ENCODE measurements around the gene LGSN. TPM values are rescaled to one million over a fixed set of nuclear protein-coding genes. Genes with fewer than 3 reads are reported as not detected.

The LGSN gene
- total and polyA plus RNA-seq, 2 experiments from 2014 or later: 2.6 to 4.1 TPM

DNA sequence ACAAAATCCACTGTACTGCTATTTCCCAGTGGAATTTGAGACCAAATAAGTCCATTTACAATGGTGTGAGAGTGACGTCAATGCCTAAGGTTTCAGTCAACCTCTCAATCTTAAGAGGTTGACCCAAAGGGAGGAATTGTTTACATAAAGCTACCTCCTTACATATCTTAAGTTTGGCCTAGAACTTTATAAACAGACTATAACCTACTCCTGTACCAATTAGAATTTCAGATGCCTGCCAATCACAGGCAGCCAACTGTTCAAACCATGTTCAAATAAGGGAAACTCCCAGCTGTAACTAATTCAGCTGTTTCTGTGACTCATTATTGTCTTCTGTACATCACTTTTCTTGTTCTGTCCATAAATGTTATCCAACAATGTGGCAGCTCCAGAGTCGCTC is 14.5 kb downstream of the LGSN start:
- peak overlapping the region; percentile 89 for H3K27ac ChIP-seq

GRCh38 chr6:63303476-63303875 is 16.3 kb downstream of the LGSN start:
- Histone ChIP-seq H3K27me3 (no peaks in the 10 kb centered on the region), H3K36me3 (replicated peaks; ENCODE audit: insufficient read depth, low read depth) (no peaks in the 10 kb centered on the region), H3K9me2 (replicated peaks; ENCODE audit: insufficient read depth) (no peaks in the 10 kb centered on the region), H4K20me1 (ENCODE audit: insufficient read depth, poor library complexity, severe bottlenecking) (no peaks in the 10 kb centered on the region), H3K79me2 (no peaks in the 10 kb centered on the region), H3K27ac (peak overlapping the region; percentile 89), H3K4me1 (ENCODE audit: insufficient read depth) (no peaks in the 10 kb centered on the region), H3K4me2 (no peak overlapping the region), H3K4me3 (no peak overlapping the region), H2AFZ (no peak overlapping the region), H3K9me3 (ENCODE audit: low read depth) (no peaks in the 10 kb centered on the region)
- TF ChIP-seq, protein P1, sequence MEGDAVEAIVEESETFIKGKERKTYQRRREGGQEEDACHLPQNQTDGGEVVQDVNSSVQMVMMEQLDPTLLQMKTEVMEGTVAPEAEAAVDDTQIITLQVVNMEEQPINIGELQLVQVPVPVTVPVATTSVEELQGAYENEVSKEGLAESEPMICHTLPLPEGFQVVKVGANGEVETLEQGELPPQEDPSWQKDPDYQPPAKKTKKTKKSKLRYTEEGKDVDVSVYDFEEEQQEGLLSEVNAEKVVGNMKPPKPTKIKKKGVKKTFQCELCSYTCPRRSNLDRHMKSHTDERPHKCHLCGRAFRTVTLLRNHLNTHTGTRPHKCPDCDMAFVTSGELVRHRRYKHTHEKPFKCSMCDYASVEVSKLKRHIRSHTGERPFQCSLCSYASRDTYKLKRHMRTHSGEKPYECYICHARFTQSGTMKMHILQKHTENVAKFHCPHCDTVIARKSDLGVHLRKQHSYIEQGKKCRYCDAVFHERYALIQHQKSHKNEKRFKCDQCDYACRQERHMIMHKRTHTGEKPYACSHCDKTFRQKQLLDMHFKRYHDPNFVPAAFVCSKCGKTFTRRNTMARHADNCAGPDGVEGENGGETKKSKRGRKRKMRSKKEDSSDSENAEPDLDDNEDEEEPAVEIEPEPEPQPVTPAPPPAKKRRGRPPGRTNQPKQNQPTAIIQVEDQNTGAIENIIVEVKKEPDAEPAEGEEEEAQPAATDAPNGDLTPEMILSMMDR (IDR thresholded peaks at IDR 0.05; ENCODE audit: poor library complexity): no peak
- TF ChIP-seq EZH2phosphoT487 (IDR thresholded peaks at IDR 0.05; ENCODE audit: low read depth, severe bottlenecking, unreplicated experiment): no peak
- TF ChIP-seq EZH2 (IDR thresholded peaks at IDR 0.05; ENCODE audit: borderline replicate concordance): no peak
- DNase-seq (ENCODE audit: low spot score): no peak

More for the DNA sequence above, 14.5 kb downstream of the LGSN start:
- no peaks in the 10 kb centered on the region for H3K79me2 ChIP-seq
- no peaks in the 10 kb centered on the region for H4K20me1 ChIP-seq (ENCODE audit: insufficient read depth, poor library complexity, severe bottlenecking)
- no peak overlapping the region for H3K4me2 ChIP-seq
- DNase-seq (ENCODE audit: low spot score): peak; percentile 41
- TF ChIP-seq EZH2phosphoT487 (IDR thresholded peaks at IDR 0.05; ENCODE audit: low read depth, severe bottlenecking, unreplicated experiment) (no peak), EZH2 (IDR thresholded peaks at IDR 0.05; ENCODE audit: borderline replicate concordance) (no peak)
- TF ChIP-seq, protein P1 (IDR thresholded peaks at IDR 0.05; ENCODE audit: poor library complexity): no peak
- no peaks in the 10 kb centered on the region for H3K4me1 ChIP-seq (ENCODE audit: insufficient read depth)
- no peaks in the 10 kb centered on the region for H3K27me3 ChIP-seq
- H3K9me2 ChIP-seq (replicated peaks; ENCODE audit: insufficient read depth): no peaks in the 10 kb centered on the region
- no peaks in the 10 kb centered on the region for H3K36me3 ChIP-seq (replicated peaks; ENCODE audit: insufficient read depth, low read depth)
- H2AFZ ChIP-seq: no peak overlapping the region
- H3K4me3 ChIP-seq: no peak overlapping the region
- 58% methylated on average over 2 of the region's 2 CpGs for WGBS (ENCODE audit: low lambda C conversion rate, missing lambda C conversion rate)
- no peaks in the 10 kb centered on the region for H3K9me3 ChIP-seq (ENCODE audit: low read depth)

DNA sequence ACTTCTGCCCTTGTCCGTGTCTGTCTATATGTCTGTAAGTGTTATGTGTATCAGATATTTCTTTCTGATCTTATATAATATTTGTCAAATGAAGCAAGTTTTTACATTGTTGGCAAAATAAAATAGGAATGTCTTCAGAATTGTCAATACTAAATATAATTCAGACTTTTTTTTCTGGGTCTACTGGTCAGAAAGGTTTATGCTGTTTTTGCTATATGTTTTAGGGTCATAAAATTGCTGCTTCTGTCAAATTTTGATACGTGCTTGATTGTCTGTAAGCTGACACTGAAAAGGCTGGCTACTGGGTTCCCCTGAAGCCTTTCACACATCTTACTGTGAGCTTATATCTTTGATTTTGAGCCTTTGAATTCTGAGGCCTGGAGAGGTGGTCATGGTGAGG is 20.1 kb downstream of the LGSN start:
- Histone ChIP-seq H3K4me1 (ENCODE audit: insufficient read depth) (no peaks in the 10 kb centered on the region), H3K36me3 (replicated peaks; ENCODE audit: insufficient read depth, low read depth) (no peaks in the 10 kb centered on the region), H2AFZ (no peak overlapping the region), H3K27me3 (no peaks in the 10 kb centered on the region), H3K79me2 (no peaks in the 10 kb centered on the region), H3K9me2 (replicated peaks; ENCODE audit: insufficient read depth) (no peaks in the 10 kb centered on the region), H3K4me2 (no peak overlapping the region), H3K4me3 (no peak overlapping the region), H4K20me1 (ENCODE audit: insufficient read depth, poor library complexity, severe bottlenecking) (no peaks in the 10 kb centered on the region), H3K27ac (no peak overlapping the region), H3K9me3 (ENCODE audit: low read depth) (no peaks in the 10 kb centered on the region)
- 97% methylated on average over 2 of the region's 2 CpGs for WGBS (ENCODE audit: low lambda C conversion rate, missing lambda C conversion rate)
- DNase-seq (ENCODE audit: low spot score): no peak
- no peak for TF ChIP-seq EZH2 (IDR thresholded peaks at IDR 0.05; ENCODE audit: borderline replicate concordance)
- TF ChIP-seq, protein P1 (IDR thresholded peaks at IDR 0.05; ENCODE audit: poor library complexity): no peak
